HK-2 (cell line): ENCODE results near the gene SOBP.

Experiments
- DNase-seq: peaks from one replicate; pipeline ENCODE4 v3.0.0-alpha.2; 2018; ENCODE audit not compliant: unreplicated experiment

SOBP gene

DNA sequence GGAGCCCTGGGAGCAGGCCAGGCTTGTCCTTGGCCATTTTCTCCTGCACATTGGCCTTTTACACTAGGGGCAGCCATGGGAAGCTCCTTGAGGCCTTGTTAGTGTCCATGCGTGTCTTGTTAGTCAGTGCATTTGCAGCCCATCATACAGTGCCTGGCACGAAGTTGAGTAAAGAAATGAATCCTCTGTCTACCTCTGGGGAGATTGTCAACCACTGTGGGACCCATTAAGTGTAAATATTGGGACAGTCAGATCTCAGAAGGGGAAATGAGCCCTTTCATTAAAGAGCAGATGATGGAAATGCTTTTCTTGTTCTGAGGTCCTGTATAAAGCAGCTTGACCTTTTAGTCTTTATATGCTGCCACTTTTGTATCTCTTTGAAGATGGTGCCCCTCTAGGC is 33.9 kb downstream of the SOBP start:
- no peak for DNase-seq

DNA sequence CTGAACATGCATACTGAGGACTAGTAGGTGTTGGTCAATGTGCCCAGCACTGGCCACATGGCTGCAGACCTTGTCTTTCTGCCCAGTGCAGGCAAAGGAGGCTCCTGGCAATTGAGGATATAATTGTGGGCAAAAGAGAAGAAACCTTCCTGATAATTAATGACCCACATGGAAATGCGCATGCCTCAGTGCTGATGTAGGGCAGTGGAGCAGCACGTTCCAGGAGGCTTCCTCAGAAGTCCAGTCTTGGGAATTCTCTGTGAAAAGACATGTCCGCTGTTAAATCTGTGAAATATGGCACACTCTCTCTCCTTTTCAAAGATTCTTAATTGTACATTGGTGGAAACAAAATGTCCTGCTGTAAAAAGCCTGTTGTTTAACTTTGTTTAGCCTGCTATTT is 34.7 kb downstream of the SOBP start:
- no peak for DNase-seq

DNA sequence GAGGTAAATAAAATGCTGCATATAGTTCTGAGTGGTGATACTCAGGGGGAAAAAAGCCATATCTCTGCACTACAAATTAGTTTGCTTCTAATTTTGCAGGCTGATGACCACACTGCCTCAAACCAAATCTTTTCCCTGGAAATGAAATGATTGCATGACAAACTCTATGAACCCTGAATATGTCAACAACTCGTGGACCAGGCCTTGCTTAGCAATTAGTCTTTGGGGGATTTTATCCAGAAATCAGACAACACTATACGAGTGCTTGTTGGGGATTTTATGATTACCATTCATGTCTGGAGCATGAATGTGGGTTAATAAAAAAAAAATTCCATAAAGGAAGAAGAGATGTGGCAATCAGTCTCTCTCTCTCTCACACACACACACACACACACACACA is 42.0 kb downstream of the SOBP start:
- DNase-seq = no peak

DNA sequence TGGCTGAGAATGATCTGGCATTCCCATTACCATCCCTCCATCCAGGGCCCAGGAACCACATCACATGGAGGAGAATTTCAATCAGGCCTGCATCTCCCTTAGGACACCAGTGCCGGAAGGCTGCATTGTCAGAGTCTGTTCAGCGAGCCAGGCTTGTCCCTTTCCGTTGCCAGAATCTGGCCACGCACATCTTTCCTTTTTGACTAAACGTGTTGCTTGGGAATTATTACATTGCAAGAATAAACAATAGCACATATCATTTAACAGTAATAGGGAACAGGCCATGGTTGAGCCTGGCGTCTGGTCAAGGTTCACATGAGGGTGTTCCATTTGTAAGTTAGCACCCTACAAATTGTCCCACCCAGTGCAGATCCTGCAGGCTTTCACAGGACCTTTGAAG is 42.8 kb downstream of the SOBP start:
- no peak for DNase-seq

DNA sequence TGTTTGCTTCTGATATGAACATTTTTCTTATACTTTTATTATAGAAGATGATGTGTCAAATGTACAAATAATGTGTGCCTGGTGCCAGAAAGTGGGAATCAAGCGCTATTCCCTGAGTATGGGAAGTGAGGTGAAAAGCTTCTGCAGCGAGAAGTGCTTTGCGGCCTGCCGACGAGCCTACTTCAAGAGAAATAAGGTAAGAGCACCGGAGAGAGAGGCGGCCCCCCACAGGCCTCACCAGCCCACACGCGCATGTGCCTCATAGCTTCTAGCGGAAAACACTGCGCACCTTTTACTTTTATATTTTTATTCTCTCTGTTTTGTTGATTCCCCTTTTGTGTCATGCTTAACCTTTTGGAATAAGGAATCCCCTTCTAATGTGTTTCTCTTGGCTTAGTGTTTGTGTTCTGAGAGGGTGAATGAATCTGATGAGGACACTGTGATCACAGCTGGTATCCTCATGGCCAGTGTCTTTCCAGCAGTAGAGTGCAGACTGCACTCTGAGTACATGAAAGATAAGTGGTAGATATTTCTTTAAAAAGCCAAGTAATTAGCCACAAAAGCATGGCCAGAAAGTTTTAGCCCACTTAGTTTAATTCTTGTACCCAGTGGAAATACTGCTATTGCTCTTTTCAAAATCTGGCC is 43.6 kb downstream of the SOBP start:
- DNase-seq = no peak

DNA sequence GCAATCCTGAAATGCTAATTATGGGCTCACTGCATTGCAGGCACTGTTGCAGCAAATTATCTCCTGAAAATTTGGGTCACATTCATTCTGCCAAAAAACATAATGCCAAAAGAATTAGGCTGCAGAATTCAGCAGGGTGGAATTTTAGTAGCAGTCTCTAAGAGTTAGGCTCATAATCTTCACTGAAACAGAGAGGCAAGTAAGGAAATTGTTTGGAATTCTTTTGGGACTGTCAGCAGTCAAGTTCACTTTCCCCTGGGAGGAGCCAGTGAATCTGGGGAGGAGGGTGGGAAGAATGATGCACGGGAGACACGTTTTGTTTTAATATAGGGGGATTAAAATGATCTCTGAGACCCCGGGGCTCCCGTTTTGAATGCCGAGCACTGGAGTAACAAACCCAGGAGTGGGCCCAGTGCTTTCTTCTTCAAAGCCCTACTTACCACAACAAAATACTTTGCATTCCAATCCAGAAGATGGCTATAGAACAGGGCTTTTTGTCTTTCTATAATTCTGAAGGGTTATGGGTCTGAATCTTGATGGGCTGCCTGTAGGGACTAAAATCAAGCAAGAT is 44.7 kb downstream of the SOBP start:
- DNase-seq = no peak

DNA sequence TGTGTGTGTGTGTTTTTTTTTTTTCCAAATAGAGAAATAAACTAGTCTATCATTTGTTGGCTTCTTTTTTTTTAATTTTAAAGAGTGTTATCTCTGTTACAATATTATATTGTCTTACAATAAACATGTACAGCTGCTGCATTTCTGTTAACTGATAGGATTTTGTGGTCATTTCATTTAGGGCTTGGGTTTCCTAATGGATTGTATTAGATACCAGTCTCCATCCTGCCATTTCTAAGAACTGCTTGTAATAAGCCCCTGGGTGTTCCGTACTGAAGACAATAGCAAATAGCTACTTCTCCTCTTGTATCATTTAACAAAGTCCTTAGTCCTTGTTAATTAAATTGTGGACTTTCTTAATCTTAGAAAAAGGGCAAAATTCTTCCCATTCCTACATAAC is 45.7 kb downstream of the SOBP start:
- no peak for DNase-seq

DNA sequence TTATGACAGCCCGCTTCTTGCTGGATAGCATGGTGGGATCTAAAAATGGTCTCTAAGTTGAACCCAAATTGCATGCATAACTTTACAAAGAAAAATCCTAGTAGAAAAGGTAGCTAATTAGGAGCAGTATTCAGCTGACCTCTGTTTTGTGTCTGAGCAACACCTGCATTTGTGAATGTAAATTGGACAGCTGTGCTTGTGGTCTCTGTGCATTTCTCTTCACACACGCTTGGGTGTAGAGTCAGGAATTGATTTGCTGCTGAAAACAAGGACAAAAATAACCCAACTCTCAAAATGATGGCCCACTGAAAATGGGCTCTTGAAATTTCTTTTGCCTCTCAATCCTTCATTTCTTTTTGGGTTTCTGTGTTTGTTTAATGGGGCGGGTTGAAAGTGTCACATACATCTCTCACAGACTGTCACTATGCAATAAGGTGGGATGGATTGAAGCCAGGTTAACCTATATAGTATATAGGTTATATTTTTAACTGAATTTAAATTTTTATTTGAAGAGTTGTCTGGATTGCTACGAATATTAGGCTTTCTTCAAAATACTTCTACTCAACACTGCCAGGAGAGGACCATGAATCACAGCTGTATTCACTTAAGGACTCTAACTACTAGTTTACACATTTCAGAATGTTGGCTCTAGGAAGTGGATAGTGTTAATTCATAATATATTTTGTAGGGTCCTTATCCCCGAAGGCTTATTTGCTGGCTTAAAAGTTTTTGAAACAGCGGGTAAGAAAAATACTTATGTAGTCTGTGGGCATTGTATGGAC is 46.5 kb downstream of the SOBP start:
- DNase-seq = no peak

DNA sequence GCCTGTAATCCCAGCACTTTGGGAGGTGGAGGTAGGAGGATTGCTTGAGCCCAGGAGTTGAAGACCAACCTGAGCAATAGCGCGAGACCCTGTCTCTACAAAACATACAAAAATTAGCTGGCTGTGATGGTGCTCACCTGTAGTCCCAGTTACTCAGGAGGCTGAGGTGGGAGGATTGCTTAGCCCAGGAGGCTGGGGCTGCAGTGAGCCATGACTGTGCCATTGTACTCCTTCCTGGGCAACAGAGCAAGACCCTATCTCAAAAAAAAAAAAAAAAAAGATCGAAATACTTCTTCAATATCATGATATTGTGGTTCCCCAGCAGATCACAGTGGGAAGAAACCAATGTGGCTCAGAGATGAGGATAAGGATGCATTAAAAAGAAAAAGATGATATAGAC is 47.6 kb downstream of the SOBP start:
- DNase-seq = no peak

DNA sequence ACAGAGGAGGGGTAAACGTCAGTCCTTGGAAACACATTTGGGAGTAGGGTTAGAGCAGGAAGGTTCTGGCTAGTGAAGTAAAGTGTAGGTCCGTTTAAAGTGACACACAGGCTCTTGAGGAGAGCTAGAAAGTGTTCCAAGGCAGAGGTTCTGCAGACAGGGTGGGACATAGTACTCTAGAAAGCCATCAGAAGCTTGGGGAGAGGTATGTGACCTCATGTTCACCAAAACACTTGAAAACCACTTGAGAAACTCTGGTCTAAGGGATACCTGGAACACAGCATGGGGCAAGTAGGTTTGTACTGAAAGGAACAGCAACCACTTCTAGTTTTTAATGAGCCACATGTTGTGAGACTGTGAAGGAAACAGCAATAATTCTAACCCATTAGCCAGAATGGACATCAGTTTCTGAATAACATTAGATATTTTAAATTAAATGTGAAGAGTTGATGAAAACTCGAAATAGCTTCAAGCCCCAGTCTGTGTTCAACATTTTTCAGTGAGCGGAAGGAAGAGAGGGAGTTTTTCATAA is 49.0 kb downstream of the SOBP start:
- DNase-seq = no peak

DNA sequence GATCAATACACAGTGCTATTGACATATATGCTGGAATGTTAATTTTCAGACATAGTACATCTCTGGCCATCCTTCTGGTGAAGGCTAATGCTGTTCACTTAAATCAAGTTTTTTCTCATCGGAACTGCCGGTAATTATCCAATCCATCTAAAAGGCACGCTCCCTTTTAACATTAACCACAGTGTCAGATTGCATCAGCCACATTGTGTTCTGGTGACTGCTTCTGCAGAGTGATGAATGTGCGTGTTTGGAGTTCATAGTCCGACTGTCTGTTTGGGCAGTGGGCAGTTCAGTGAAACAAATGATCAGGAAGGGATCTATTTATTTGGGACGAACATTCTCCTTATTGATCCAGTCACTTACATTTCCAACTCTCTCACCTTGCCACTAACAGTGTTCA is 49.5 kb downstream of the SOBP start:
- DNase-seq = peak; percentile 5

DNA sequence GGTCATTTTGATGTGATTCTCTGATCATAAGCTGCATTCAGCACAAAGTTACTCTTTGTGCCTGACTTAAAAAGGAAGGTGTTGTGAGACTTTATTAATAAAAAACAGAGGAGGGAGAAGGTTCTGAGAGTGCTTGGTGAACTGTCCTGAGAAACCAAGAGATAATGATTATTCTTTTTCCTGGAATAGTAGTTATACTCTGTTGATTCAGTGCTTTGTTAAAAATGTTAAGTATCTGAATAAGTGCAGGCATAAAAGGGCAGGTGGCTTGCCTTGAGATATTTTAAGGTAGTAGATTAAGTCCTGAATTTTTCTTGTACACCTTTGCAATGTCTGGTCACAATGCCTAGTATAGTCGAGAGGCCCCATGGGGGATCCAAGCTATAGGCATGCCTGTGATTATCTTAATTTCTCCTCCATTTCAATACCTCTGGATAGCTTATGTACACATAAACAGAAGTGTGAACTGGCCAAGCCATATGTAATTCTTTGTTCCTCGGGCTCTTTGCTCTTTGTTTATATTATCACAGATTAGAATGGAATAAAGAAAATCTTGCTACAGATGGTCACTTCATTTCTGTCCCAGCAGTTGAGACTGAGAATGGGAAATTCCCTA is 50.0 kb downstream of the SOBP start:
- DNase-seq = no peak

DNA sequence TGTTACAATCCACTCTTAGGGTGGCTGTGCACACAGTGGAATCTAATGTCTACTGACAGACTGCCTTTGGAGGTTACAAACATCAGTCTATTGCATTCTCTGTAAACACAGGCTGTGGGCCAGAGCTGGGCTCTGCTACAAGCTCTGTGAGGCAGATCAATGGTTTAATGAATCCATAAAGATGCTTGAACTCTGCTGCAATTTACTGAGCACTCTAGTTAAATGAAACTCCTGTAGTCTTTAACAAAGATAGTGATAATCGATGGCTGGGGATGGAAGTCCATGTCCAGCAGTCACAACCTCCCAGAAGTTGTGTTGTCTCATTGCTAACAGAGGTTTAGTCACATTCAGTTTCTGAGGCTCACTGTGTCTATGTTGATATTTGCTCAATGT is 50.5 kb downstream of the SOBP start:
- no peak for DNase-seq

DNA sequence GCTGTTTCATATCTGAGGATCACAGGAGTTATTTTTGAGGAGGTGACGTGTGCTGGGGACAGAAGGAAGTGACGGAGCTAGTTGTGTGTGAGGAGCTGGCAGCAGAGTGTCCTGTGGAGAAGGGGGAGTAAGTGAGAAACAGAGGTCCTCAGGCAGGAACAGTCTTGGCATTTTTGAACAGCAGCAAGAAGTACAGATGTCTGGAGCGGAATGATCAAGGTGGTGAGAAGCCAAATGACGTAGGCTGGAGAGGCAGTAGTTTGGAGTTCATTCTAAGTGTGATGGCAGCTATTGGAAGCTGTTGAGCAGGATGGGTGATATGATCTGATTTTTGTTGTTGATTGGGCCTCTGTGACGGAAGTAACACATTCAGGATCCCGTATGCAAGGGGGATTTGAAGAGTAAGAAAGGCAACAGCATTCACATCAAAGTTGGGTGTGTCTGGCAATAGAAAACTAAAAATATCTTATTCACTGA is 52.3 kb downstream of the SOBP start:
- DNase-seq = no peak

DNA sequence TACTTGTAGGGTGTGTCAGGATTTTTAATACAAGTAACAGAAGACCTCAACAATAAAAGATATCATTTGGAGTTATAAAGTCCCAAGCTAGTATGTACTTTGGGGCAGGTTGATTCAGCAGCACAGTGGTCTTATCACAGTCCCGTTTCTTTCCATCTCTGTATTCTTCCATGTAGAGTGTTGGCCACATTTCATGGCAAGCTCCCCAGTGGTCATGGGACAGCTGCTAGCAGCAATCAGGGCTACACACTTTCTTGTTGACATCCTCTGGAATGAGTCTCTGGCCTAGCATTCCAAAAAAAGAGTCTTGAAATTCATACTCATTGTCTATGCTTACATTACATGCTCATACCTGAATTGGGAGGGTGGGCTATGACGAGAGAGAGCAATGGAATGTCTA is 53.2 kb downstream of the SOBP start:
- DNase-seq = no peak

DNA sequence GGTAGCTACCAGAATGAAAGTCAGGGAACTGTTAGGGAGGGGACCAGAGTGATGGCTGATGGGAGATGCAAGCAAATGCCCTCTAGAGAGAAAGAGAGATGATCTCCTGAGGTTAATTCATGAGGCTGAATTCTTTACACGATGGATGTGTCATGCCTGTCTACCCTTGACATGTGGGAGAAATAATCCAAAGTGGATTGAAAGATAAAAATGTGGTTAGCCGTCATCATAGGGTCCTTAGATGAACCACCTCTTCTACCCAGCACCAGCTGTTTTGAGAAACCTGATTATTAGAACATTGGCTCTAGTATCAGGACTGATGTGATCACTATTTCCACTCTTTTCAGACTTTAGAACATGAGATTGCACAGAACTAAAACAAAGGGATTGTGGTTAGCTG is 53.6 kb downstream of the SOBP start:
- no peak for DNase-seq

DNA sequence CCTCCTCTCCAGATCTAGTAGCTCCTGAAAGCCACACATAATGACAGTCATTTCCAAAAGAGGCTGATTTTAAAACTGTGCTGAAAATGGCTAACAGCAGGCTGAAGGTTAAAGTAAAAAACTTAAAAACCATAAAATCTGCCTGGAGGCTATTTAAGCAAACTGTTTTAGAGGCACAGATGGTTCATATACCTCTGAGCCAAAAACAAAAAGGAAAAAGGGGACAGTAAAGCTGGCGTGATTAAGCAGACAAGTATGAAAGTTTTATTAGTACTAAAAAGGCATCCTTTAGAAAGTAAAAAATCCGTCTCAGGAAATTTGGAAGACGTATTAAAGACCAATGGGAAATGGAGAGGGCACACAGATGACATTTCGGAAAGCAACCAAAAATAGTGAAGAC is 55.8 kb downstream of the SOBP start:
- DNase-seq = no peak

DNA sequence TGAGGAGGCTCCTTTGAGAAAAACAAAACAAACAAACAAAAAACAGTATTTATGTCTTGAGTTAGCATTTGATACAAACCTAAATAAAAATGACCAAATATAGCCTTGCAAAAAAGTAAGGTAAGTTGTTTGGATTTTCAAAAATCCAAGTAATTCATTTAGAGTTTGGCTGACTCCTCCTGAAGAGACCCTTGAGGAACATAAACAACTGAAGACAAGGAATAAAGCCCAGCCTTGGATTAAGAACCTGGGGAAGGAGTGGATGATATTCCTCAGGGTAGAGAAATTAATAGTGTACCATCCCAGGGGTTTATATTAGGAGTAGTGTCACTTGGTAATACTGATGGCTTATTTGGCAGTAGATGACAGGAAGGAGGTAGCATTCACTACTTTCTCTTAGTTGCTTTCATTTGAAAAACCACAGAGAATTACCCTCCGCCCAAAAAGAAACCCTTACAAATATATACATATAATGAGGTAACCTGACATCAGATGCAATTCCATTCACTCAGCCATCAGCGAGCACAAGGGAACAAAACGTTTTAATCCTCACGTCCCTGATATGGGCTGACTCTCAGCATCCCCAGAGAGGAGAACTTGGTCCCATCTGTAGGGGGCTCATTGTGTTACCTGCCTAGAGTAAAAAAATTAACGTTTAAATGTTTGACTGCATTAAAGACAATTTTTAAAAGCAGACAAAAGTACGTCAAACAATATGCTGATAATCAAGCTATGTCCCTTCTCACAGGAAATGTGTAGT is 57.0 kb downstream of the SOBP start:
- no peak for DNase-seq

DNA sequence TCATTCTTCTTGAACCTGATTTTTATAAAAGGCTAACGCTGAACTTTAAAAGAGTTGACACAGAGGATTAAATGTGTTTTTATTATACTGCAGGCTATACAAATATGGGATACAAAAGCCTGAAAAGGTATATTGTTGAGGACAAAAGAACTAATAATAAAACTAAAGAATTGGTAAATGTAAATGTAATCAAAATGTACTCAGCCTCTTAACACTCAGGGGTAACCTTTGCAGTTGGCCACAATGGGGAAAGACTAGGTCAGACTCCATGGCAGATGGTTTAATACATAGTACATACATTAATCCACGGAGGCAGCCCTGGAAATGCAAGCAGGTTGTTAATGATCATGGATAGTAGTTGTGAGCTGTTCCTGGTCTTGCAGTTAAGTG is 57.5 kb downstream of the SOBP start:
- DNase-seq = no peak

DNA sequence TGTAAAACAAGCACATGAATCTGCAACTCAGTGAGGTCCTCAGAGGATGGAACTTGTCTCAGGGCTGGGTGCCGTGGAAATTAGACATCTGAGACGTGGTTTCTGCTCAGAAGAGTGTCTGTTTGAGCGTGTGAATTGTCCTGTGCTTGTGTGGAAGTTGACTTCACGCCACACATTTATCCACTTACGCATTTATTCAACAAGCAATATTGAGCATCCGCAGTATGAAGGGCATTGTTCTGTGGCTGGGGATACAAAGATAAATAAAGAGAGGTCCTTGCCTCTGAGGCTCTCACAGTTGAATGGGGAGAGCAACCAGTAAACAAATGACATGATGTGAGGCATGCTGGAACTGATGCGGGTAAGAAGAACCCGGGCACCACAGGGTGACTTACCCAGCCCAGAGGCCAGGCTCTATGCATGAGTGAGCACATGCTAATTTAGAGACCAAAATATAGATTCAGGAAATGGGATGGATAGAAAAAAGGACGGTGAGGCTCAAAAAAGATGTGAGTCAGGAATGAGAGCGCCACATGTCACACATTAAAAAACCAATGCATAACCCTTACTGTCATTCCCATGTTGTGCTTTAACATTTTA is 60.4 kb downstream of the SOBP start:
- DNase-seq = no peak

DNA sequence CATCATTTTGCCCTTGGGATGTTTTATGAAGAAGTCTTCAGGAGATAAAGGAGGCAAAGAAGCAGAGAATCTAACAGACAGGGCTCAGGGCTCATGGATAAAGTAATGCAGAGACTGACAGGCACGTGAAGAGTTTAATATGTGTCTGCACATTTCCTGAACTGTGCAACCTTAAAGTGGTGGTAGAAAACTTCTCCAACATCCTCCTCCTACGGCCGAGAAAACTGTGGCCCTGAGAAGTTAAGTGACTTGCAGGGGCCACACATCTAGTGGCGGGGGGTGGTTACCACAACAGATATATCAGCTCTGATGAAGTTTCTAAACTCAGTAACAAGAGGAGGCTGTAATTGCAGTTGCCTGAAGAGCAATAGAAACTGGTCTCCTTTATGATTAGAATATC is 61.0 kb downstream of the SOBP start:
- DNase-seq = no peak
